GM19455 (cell line): ENCODE results near the gene RAB11FIP4.

ENCODE experiments used
- ATAC-seq: cut with Tn5 transposase; IDR thresholded peaks from one replicate; pipeline ENCODE4 v1.9.1; 2021; ENCODE audit not compliant: unreplicated experiment

RAB11FIP4 gene

DNA sequence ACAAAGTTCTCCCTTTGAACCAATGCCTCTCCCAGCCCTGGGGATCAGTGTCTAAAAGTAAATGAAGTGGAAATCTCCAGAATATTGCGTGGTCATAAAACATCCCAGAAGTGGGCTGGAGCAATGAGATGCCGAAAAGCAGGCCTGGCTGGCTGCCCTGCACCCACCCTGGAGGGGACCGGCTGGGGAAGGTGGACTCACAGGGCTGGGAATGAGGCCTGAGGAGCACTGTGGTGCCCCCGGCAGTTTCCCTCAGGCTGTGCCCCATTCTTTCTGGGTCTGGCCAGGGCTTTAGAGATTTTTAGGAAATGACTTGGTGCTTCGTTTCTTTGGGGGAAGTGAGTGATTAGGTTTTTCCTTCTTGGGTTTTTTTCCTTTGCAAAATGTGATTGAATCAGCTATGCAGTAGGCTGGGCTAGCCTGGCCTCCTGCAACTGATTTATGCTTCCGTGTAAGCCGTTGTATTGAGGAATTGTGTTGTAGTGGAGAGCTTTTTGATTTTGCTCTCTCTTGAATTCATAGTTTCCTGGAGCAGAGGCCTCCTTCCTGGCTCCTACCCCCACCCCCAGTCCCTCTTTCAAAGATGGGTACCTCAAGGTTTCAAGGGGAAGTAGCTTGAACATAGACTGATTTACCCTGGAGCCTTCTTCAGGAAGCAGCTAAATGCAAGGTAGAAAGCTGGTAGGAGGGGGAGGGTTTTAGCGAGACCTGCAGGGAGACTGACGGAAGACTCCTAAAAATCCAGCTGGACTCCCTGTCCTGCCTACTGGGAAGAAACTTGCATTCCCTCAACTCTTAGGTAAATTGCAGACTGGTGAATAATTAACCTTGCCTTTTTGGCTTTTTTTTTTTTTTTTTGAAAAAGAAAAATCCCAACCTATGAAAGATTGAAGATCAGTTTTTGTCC, 170.2 kb downstream of the RAB11FIP4 start:
- no peak for ATAC-seq

DNA sequence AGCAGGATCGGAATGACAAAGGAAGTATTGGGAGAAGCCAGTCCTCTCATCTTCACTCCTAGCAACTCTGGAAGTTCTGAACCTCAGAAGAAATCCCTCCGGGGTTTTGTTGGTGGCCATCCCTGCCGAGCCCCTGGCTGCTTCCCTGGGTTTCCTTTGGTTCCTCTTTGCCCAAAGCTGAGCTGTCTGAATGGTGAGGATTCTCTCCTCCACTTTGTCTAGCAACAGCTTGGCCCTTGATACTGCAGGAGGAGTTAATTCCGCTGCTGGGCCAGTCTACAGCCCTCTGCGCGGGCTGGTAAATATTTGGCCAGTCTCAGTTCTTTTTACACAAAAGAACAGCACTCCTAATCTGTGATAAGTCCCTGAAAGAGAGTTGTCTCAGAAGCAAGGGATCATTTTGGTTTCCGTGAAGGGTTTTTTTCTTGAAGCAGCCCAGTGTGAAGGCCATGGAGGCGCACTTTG, 170.9 kb downstream of the RAB11FIP4 start:
- ATAC-seq = no peak

DNA sequence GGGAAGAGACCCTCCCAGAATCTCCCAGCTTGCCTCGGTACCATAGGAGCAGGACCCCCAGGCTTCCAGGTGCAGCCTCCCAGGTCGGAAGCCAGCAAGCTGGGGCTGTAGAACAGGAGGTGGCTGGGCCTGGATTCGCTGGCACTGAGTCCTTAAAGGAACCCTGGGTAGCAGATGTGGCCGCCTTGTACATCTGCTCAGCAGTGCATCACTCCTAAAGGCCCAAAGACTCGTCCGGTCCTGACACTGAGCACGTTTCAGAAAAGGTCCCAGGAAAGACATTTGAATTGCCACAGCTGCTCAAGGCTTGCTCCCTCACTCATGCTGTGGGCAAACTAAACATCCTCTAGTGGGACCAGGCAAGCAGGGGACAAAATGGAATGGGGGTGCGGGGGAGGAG, 172.8 kb downstream of the RAB11FIP4 start:
- no peak for ATAC-seq

DNA sequence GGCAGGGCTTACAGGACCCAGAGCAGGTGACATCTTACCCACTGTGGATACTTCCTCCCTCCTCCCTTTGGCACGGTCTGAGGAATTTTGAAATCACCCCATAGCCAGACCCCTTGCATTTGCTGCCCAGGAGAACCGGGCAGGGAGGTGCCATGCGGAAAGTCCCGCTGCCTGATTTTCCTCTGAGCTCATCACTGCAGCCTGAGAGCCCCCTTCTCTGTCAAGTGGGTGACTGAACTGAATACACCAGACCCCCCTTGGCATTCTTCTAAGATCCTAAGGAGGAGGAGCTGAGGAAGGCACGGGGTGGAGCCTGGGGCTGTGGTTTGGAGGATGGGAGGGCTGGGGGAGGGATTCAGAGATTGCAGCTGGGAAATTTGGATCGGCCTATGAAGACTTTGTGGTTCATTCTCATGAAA, 173.4 kb downstream of the RAB11FIP4 start:
- ATAC-seq = no peak

DNA sequence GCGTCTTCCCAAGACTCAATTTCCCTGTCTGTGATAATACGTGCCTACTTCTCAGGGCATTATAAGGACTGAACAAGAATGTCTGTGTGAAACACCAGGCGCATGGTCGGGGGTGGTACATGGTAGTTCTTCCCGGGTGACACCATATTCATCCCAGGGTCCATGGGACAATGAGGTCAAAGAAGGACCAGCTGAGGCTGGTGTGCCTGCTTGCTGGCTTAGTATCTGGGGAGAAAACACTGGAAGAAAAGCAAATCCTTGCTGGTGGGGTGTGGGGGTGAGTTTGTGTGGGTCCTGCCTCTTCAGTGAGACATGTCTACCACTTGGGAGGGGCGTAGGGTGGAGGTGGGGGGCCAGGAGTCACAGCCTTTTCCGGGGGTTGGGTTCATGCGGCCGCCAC, 174.2 kb downstream of the RAB11FIP4 start:
- ATAC-seq = no peak

DNA sequence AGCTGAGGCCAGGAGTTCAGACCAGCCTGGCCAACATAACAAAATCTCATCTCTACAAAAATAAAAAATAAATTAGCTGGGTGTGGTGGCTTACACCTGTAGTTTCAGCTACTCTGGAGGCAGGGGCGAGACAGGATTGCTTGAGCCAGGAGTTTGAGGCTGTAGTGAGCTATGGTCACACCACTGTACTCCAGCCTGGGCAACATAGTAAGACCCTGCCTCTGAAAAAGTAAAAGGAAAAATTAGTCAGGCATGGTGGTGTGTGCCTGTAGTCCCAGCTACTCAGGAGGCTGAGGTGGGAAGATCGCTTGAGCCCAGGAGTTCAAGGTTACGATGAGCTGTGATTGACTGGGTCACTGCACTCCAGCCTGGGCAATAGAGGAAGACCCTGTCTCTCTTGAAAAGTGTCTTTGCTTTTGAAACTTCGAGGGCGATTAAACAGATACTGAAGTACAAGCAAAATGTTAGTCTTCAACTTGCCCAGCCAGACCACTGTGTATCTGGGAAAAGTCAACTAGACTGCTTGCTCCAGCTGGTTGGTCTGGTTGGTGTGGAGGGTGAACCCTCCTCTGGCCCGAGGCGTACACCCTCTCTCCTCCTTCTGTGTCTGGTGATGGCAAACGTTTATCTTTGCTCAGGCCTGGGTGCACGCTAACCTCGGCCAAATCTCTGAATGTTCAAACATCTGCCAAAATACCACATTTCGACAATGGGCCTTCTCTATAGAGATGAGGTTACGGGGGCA, 174.9 kb downstream of the RAB11FIP4 start:
- no peak for ATAC-seq

DNA sequence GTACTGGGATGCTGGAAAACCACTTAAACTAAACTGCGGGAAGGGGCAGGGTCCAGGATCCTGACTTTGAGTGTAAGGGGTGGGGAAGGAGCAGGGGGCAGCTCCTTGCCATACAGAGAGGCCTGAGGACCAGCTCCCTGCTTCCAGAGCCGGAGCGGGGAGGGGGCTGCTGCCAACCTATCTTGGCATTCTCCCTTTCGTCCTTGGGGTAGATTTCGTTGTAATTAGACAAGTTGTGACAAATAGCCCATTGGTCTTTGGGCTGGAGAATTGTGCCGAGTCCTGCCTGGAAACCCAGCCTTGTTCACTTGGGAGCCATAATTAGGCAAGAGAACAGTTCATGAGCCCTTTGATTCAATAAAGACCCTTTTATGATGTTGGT, 175.5 kb downstream of the RAB11FIP4 start:
- no peak for ATAC-seq

DNA sequence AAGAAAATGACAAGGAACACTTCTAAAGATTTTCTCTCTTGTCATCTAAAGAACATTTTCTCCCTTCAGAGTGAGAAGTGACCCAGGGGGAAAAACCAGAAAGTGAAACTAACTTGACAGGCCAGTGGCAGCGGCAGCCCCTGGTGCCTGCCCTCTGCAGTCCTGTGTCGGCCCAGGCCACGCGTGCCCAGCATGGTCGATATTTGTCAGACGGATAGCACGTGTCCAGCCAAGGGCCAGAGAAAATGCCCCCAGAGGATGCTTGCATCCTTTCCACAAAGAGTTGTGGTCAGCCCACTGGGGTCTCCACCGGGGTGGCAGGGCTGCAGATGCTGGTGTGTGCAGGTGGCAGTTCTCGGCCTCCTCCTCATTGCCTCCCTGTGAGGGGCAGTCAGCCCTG, 176.6 kb downstream of the RAB11FIP4 start:
- ATAC-seq = no peak

DNA sequence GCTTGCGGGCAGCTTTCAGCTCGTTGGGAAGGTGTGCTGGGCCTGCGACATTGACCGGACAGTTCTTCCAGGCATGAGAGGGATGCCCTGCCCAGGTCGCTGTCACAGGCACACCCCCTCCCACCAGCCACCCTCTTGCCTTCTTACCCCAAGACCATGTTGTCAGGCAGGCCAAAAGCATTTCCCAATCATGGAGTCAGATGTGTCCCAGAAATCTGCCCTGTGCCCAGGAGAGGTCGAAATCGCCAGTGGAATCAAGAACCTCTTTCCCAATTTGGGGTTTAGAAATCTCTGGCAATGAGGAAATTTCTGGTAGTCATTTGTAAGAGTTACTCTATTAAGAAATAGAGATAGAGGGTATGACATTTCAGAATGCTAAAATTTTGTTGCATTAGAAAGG, 177.1 kb downstream of the RAB11FIP4 start:
- no peak for ATAC-seq

DNA sequence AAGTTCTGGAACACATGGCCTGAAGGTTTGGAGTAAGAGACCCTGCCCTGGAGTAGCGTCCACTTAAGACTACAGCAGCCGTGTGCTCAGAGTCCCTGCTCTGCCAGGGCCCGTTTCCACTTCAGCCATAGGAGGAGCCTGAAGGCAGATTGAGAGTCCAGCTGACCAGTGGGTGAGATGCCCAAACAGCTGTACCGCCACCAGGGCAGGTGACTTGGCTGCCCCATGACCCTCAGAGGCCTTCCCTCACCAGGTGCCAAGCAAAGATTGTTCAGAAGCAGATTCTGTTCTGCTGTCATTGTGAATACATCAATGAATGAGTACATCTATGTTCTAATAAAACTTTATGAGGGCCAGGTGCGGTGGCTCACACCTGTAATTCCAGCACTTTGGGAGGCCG, 178.8 kb downstream of the RAB11FIP4 start:
- ATAC-seq = no peak

DNA sequence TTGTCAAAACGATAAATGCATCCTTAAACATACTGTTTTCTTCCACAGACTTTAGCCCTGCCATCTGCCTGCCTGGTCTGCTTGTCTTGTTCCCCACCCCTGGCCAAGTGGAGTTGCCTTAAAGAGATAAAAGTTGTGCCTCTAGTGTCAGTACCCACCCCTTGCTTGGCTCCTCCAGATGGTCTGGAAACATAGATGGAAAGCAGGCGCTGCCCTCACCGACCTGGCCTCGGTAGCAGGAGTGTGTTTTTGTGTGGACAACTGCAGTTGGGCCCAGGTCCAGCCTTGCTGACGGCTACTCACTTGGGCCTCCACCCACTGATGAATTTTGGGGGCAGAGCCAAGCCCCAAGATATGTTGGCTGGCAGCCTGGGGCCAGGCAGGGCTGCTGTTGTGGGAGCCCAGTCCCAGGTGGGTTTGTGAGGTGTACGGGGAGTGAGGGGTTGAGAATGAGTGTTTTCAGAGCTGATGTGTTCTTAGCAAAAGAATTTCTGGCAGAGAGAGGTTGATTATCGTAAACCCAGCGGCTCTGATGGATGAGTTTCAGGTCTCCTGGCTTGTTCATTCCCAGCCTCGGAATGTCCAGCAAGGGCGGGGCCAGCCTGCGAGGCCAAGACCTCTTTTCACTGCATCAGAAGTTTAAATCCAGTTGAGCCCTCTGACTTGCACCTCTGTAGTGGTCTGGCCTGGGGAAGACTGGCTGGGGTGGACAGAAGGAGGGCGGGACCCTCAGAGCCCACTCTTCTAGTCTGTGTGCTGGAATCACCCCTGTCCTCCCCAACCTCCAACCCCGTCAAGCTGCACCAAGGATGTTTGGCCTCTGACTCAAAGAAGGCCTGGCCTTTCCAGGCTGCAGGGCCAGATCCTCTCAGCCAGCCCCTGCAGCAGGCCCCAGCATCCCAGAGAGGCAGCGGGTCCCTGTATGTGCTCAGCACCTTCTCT, 179.7 kb downstream of the RAB11FIP4 start:
- no peak for ATAC-seq

DNA sequence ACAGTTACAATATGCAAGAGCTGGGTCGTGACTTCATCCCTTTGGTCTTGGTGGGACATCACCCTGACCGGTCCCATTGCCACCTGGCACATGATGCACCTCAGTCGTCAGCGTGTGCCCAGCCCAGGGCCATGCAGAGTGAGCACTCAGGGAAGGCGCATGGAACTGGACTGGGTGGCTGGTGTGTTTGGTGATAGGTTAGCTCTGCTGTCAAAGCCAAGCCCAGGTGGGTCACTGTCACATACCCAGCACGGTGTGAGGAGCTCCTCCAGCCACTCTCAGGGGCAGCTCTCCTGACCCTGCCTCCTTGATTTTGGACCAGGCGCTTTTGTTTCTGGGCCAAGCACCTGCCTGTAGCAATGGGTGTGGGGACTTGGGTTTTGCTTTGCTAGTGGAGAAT, 180.9 kb downstream of the RAB11FIP4 start:
- ATAC-seq = no peak

DNA sequence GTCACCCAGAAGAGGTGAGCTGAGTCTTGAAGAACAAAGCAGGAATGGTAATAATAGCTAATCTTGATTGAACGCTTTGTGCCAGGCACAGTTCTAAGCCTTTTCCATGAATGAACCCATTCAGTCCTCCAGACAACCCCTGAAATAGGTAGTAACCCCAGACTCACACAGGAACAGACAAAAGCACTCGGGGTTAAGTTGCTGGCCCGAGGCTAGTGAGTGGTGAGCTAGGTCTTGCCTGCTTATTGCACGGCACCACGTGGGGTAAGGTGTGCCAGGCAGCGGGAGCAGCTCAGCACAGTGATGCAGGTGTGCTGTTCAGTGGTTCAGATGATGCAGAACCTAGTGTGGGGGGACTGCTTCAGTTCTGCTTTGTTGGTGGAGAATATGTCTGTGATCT, 181.6 kb downstream of the RAB11FIP4 start:
- no peak for ATAC-seq

DNA sequence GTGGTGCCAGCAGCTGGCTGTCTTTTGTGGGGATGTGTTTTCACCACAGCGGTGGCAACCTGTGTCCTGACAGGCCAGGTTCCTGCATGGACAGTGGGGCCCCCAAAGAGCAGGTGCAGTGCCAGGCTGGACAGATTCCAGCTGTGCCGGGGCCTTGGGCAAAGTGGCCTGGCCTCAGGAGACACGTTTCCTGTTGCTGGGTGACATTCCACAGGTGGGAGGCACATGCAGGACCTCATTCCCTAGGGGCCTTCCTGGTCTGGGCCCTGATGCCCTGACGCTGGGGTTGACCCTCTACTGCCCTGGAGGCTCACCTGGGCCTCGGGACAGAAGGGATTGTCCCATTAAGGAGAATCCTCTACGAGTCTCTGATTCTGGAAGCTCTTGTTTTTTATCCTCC, 182.4 kb downstream of the RAB11FIP4 start:
- ATAC-seq = no peak

DNA sequence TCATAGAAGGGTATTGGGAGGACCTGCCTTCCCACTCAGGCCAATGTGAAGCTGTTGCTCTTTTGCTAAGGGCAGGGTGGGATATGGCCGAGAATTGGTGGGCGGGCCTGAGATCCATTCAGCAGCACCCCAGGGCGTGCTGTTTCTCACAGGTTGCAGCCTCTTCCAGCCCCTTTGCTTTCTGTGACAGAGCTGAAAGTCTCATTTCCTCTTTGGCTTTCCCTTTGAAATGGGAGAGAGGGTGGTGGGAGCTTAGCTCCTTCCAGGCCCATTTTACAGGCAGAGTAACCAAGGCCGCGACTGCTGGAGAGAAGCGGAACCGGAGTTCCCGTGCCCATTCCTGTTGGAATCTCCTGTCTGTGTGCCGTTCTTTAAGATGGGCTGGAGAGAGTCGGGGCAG, 183.0 kb downstream of the RAB11FIP4 start:
- ATAC-seq = no peak

DNA sequence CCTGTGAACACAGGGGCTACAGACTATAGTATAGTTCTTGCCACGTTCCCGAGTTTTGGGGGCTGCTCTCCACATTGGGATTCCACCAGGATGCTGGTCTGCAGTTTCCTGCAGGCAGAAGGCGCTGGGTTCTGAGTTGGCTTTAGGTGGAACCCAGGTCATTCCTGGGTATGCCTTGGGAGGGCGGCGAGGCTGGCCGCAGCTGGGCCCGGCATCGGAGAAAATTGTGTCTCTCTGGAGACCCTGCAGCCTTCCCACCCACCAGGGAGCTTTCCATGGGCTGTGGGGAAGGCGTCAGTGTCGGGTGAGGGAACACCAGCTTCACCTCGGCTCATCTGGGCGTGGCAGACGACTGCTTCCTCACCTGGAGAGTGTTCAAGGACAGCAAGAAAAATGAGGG, 183.6 kb downstream of the RAB11FIP4 start:
- ATAC-seq = no peak

DNA sequence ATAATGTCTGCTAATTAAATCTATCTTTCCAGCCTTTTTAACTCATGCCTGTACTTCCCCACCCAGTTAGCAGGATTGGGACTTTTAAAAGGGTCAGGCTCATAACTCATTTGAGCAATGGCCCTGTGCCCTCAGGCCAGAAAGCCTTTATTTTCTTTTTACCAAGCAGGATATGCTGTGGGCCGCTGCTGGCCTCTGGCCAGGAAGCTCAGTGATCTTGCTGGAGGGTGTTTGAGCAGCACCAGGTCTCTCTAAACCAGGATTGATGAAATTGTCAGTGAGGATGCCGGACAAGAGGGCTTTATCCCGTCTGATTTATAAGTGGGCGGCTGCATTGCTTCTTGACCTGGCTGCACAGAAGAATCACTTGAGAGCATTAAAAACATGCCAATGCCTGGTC, 187.8 kb downstream of the RAB11FIP4 start:
- ATAC-seq = no peak

DNA sequence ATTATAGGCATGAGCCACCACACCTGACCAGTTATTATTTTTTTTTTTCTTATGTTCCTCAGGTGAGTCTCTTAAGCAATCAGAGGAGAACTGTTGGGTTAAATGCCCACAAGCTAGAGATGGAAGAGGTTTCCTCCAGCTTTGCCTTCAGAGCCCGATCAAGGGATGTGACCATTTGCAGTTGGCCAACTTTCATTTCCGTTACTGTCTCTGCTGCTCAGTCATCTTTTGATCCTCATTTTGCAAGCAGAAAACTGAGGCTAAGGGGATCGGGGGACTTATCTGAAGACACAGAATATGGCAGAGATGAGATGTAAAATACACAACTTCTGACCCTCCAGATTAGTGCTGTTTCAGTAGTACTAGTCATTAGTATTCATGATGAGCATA, 188.8 kb downstream of the RAB11FIP4 start:
- no peak for ATAC-seq

DNA sequence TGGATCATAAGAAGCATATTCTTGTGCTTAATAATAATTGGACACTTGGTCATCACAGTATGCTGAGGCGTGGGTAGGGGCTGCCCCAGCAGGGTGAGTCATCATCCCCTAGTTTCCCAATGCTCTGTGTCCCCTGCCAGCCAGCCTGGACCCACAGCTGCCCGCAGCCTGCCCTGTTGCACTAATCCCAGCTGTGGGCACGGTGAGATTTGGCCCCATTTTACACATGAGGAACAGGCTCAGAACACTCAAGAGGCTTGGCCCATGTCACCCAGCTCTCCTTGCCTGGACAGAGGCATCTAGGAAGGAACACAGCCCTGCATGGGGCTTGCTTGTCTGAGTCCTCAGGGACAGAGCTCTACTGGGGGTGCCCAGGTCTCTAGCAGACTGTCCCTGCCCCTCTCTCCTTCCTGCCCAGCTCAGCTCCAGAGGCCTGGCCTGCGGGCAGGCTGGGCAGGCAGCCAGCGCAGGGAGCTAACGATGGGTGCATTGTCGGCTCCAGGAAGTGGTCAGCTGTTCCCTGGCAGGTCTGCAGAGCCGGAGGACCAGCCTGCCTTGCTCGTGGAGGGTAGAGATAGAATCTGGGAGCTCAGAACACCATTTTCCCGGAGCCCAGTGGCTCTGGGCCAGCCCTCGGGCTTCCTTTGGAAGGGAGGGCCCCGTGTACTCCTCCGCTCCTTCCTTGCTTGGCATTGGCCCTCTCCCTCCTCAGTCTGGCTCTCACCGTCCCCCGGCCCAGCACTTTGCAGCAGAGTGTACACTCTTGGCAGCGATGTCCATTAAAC, 189.4 kb downstream of the RAB11FIP4 start:
- no peak for ATAC-seq

DNA sequence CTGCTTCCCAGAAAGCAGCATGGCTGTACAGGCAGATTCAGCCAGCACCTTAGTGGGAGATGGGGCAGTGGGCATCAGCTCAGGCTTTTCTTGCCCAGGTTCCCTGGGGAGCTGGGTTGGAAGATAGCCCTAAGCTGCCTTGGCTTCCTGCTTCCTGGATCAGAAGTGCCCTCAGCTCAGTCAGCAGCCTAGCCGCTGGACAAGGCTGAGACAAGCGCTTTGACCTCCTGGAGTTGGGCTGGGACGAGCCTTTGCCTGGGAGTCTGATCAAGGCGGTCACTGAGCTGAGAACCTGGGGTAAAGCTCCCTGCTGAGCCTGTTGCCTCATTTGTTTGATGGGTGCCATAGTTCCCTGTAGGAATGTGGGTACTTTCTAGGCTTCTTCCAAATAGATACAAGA, 190.0 kb downstream of the RAB11FIP4 start:
- ATAC-seq = no peak
